A549 (cell line): ENCODE measurements around the gene C2orf80. TPM values are rescaled to one million over a fixed set of nuclear protein-coding genes. Genes with fewer than 3 reads are reported as not detected.
A peak's percentile ranks its signal among the peaks of the same experiment; 100 is the strongest.
"Not testable (repeated sequence)": the region's sequence is repeated elsewhere in the genome, so short reads cannot be mapped to it uniquely, and the experiment has no call there.

ENCODE experiments used
- ATAC-seq, 2 experiments: fragments of 200-7000 bp in 1 of 2; fragments of >200 bp in 1 of 2; cut with Nextera tagmentation in 1 of 2; cut with Tn5 transposase in 1 of 2; 3 replicates each; pipeline versions ENCODE4 v1.8.0 to v1.9.1; 2018 to 2020; ENCODE audit warnings: mild to moderate bottlenecking in 1 of 2, moderate library complexity in 1 of 2
- CTCF ChIA-PET: fragments of 300-600 bp; sonication (Branson Sonifier 250); formaldehyde crosslinking; extraction: SDS; loops from one replicate; lab custom pipeline; 2021; ENCODE audit warnings: antibody characterized with exemption, inconsistent platforms; lab: Yijun Ruan, JAX
- POLR2A ChIA-PET: fragments of 350-600 bp; formaldehyde crosslinking; extraction: SDS; loops from one replicate; lab custom pipeline; 2021; ENCODE audit warnings: antibody characterized with exemption, inconsistent platforms; lab: Yijun Ruan, JAX
- DNase-seq, 2 experiments: peaks; one replicate each; pipeline versions ENCODE4 v3.0.0 to v3.0.0-alpha.2; 2011 to 2016; ENCODE audit warnings: low read depth in 1 of 2, low spot score in 1 of 2
- FAIRE-seq: peaks from 2 replicates; lab custom pipeline; 2011; peaks lifted over from hg19 to GRCh38; lab: Jason Lieb, UNC
- H3K27ac ChIP-seq, 2 experiments: fragments of >200 bp; sonication (Bioruptor Twin); formaldehyde crosslinking; 3 replicates each; pipeline ENCODE4 v1.5.1; 2016 to 2017
- H3K4me1 ChIP-seq: fragments of >200 bp; sonication (Bioruptor Twin); formaldehyde crosslinking; 3 replicates; pipeline ENCODE4 v1.6.1; 2016
- H3K4me2 ChIP-seq: fragments of >200 bp; sonication (Bioruptor Twin); formaldehyde crosslinking; 3 replicates; pipeline ENCODE4 v1.6.1; 2016
- H3K4me3 ChIP-seq: fragments of >200 bp; sonication (Bioruptor Twin); formaldehyde crosslinking; 3 replicates; pipeline ENCODE4 v1.5.1; 2016
- H3K9me3 ChIP-seq: fragments of >200 bp; sonication (Bioruptor Twin); formaldehyde crosslinking; 3 replicates; pipeline ENCODE4 v1.6.1; 2016
- CBX8 ChIP-seq: fragments of 200-600 bp; sonication (generic); IDR thresholded peaks from 2 replicates; pipeline ENCODE4 v1.6.1; 2016
- CEBPB ChIP-seq, 2 experiments: fragments of >200 bp in 1 of 2; sonication (Bioruptor Twin) in 1 of 2; formaldehyde crosslinking in 1 of 2; IDR thresholded peaks; 2 replicates each; pipeline ENCODE4 v1.6.1; 2012 to 2016
- CHD2 ChIP-seq: fragments of 150-350 bp; IDR thresholded peaks from 2 replicates; pipeline ENCODE4 v1.6.1; 2014; ENCODE audit warnings: low read length; ENCODE audit not compliant: partially characterized antibody
- EHMT2 ChIP-seq: fragments of 200-600 bp; sonication (generic); IDR thresholded peaks from 2 replicates; pipeline ENCODE4 v1.6.1; 2016; ENCODE audit warnings: antibody characterized with exemption, low read depth, mild to moderate bottlenecking, moderate library complexity
- HOXB13 ChIP-seq: fragments of 250-450 bp; sonication (Bioruptor Pico); IDR thresholded peaks from 2 replicates; pipeline ENCODE4 v1.5.0; 2020; ENCODE audit warnings: low read depth, mild to moderate bottlenecking, moderate library complexity
- MAFK ChIP-seq: fragments of 450-650 bp; IDR thresholded peaks from 2 replicates; pipeline ENCODE4 v1.6.1; 2014; ENCODE audit not compliant: partially characterized antibody
- NFE2L2 ChIP-seq: fragments of 150-350 bp; conservative IDR thresholded peaks from 2 replicates; pipeline ENCODE4 v1.6.1; 2014; ENCODE audit warnings: low read length
- NPAS2 ChIP-seq: fragments of 250-450 bp; sonication (Bioruptor Pico); IDR thresholded peaks from 2 replicates; pipeline ENCODE4 v1.8.0; 2022; ENCODE audit warnings: mild to moderate bottlenecking, moderate library complexity, borderline replicate concordance
- RAD21 ChIP-seq, 2 experiments: fragments of >200 bp in 1 of 2; sonication (Bioruptor Twin) in 1 of 2; formaldehyde crosslinking in 1 of 2; IDR thresholded peaks in 1 of 2; conservative IDR thresholded peaks in 1 of 2; 2 replicates in 1 of 2; 3 replicates in 1 of 2; pipeline ENCODE4 v1.6.1; 2012 to 2018; ENCODE audit warnings: inconsistent platforms in 1 of 2
- RNF2 ChIP-seq: fragments of 200-600 bp; sonication (generic); IDR thresholded peaks from 2 replicates; pipeline ENCODE4 v1.6.1; 2016; ENCODE audit warnings: low read depth, mild to moderate bottlenecking, antibody characterized with exemption, moderate library complexity, borderline replicate concordance
- WGBS: methylation state at CpG from one replicate; pipeline ENCODE4 v1.1.6; 2017; ENCODE audit errors: missing lambda C conversion rate; 5-methylcytosine and 5-hydroxymethylcytosine counted together
- polyA plus RNA-seq, 4 experiments: library from polyadenylated mRNA; depleted of rRNA in 3 of 4; stranded (reverse); fragments of >200 nt; fragmentation: RNase III in 1 of 4; extraction: RNeasy Plus Mini Kit Qiagen cat#74134 plus additional on column Dnase treatment in 1 of 4; gene quantifications; 2 replicates in 3 of 4; 3 replicates in 1 of 4; pipeline ENCODE4 v1.2.3, GENCODE V29; 2011 to 2017
- TF ChIP-seq, protein P1 (sequence below): fragments of 150-350 bp; IDR thresholded peaks from 2 replicates; pipeline ENCODE4 v1.6.1; 2014; ENCODE audit warnings: low read depth, mild to moderate bottlenecking, low read length
- TF ChIP-seq, protein P2 (sequence below): fragments of 450-650 bp; IDR thresholded peaks from 2 replicates; pipeline ENCODE4 v1.6.1; 2014; ENCODE audit warnings: antibody characterized with exemption
- TF ChIP-seq, protein P3 (sequence below): fragments of >200 bp; sonication (Bioruptor Twin); formaldehyde crosslinking; IDR thresholded peaks from 2 replicates; pipeline ENCODE4 v1.6.1; 2016
- TF ChIP-seq, protein P4 (sequence below): fragments of 250-450 bp; sonication (Bioruptor Pico); IDR thresholded peaks from 2 replicates; pipeline ENCODE4 v1.5.0; 2020; ENCODE audit warnings: low read depth, mild to moderate bottlenecking, moderate library complexity
- TF ChIP-seq, protein P5 (sequence below): IDR thresholded peaks from 2 replicates; pipeline ENCODE4 v1.6.1; 2012; ENCODE audit warnings: low read depth, borderline replicate concordance

The C2orf80 gene
- polyA plus RNA-seq, 2 of the 4 experiments (the other 2 are of a cell fraction), result not detected

DNA sequence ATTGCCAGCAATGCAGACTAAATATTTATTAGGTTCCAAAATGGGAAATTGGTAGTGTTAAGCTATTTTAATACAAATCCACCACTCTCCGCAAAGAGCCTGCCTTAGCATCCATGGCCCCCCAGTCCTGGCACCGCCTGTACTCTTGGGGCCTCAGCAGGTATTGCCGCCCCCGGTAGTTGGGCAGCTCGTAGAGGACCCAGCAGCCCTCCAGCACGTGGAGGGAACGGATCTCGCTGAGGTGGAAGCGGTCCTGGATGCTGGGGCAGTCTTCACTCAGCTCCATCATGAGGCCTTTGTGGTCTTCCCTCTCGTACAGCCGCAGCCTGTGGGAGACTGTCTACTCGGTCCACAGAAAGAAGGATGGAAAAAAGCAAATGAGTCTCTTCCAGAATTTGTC lies 61.7 kb downstream of the C2orf80 start:
- WGBS, result 90% methylated on average over 5 of the region's 12 CpGs
- DNase-seq, result no peak
- CTCF ChIA-PET, result interaction anchor here (1.1 kb wide), 1 partner anchor 126 kb away, joined by 3 read pairs; no protein-coding TSS in a partner anchor
- Histone ChIP-seq H3K4me1 (no peaks in the 10 kb centered on the region), H3K9me3 (no peaks in the 10 kb centered on the region), H3K27ac (no peak overlapping the region), H3K4me2 (no peak overlapping the region), H3K4me3 (no peak overlapping the region)
- FAIRE-seq, result no peak
- POLR2A ChIA-PET, result no interaction called here
- no peak for ATAC-seq
- TF ChIP-seq CHD2 (no peak), HOXB13 (CRISPR knock-in tag) (no peak)

DNA sequence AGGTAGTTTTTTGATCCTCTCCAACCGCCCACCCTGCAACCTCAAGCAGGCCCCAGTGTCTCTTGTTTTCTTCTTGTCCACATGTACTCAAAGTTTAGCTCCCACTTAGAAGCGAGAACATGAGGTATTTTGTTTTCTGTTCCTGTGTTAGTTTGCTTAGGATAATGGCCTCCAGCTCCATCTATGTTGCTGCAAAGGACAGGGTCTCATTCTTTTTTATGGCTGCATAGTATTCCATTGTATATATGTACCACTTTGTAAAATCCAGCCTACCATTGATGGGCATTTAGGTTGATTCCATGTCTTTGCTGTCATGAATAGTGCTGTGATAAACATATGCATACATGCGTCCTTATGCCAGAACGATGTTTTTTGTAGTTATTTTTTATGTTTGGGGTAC lies 62.7 kb downstream of the C2orf80 start:
- H3K4me2 ChIP-seq, result no peak overlapping the region
- FAIRE-seq, result no peak
- no peak for DNase-seq
- no peak for ATAC-seq
- H3K27ac ChIP-seq, result no peak overlapping the region
- no peaks in the 10 kb centered on the region for H3K4me1 ChIP-seq
- POLR2A ChIA-PET, result no interaction called here
- WGBS, result 75% methylated on average over 4 of the region's 4 CpGs
- CTCF ChIA-PET, result interaction anchor here (1.1 kb wide), 1 partner anchor 127 kb away, joined by 3 read pairs; no protein-coding TSS in a partner anchor
- no peak for TF ChIP-seq NFE2L2
- no peak for TF ChIP-seq RAD21 (conservative IDR thresholded peaks at IDR 0.05 in 1 of 2, IDR thresholded peaks at IDR 0.05 in 1 of 2)
- TF ChIP-seq NPAS2 (CRISPR knock-in tag), result no peak
- TF ChIP-seq, protein P1, sequence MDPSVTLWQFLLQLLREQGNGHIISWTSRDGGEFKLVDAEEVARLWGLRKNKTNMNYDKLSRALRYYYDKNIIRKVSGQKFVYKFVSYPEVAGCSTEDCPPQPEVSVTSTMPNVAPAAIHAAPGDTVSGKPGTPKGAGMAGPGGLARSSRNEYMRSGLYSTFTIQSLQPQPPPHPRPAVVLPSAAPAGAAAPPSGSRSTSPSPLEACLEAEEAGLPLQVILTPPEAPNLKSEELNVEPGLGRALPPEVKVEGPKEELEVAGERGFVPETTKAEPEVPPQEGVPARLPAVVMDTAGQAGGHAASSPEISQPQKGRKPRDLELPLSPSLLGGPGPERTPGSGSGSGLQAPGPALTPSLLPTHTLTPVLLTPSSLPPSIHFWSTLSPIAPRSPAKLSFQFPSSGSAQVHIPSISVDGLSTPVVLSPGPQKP, result no peak
- TF ChIP-seq, protein P2, sequence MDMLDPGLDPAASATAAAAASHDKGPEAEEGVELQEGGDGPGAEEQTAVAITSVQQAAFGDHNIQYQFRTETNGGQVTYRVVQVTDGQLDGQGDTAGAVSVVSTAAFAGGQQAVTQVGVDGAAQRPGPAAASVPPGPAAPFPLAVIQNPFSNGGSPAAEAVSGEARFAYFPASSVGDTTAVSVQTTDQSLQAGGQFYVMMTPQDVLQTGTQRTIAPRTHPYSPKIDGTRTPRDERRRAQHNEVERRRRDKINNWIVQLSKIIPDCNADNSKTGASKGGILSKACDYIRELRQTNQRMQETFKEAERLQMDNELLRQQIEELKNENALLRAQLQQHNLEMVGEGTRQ, result no peak
- no peaks in the 10 kb centered on the region for H3K9me3 ChIP-seq
- H3K4me3 ChIP-seq, result no peak overlapping the region

DNA sequence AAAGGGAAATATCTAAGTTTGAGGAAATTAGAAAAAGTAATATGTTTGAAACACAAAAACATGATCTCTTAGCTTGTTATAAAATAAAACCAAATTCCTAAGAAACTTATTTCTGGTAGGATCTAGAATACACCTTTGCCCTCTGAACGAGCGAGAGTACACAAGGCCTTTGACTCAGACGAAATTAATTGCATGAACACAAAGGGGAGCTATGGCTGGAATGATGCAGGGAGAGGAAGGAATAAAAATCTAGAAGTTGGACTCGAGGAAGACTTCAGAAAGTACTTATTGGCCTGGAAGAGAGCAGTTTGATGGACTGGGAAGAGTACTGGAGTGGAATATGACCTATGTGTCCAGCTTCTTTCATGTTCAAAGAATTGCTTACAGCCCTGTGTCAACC lies 64.6 kb downstream of the C2orf80 start:
- TF ChIP-seq, protein P3, sequence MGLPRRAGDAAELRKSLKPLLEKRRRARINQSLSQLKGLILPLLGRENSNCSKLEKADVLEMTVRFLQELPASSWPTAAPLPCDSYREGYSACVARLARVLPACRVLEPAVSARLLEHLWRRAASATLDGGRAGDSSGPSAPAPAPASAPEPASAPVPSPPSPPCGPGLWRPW, result no peak
- TF ChIP-seq MAFK (no peak), CBX8 (no peak), NPAS2 (CRISPR knock-in tag) (no peak), RAD21 (conservative IDR thresholded peaks at IDR 0.05 in 1 of 2, IDR thresholded peaks at IDR 0.05 in 1 of 2) (no peak), RNF2 (no peak), CEBPB (IDR thresholded peaks at IDR 0.05) (no peak), EHMT2 (no peak)
- TF ChIP-seq, protein P4, sequence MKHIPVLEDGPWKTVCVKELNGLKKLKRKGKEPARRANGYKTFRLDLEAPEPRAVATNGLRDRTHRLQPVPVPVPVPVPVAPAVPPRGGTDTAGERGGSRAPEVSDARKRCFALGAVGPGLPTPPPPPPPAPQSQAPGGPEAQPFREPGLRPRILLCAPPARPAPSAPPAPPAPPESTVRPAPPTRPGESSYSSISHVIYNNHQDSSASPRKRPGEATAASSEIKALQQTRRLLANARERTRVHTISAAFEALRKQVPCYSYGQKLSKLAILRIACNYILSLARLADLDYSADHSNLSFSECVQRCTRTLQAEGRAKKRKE (CRISPR knock-in tag), result no peak
- TF ChIP-seq, protein P5, sequence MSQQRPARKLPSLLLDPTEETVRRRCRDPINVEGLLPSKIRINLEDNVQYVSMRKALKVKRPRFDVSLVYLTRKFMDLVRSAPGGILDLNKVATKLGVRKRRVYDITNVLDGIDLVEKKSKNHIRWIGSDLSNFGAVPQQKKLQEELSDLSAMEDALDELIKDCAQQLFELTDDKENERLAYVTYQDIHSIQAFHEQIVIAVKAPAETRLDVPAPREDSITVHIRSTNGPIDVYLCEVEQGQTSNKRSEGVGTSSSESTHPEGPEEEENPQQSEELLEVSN, result no peak
- 44% methylated on average over 4 of the region's 4 CpGs for WGBS
- no peaks in the 10 kb centered on the region for H3K4me1 ChIP-seq
- DNase-seq (no peak), ATAC-seq (no peak; a peak in 1 of 6 replicates), FAIRE-seq (no peak)
- ChIA-PET CTCF (interaction anchor here (0.6 to 1.4 kb wide), 2 partner anchors 18 to 50 kb away, joined by 3 to 6 read pairs; no protein-coding TSS in a partner anchor), POLR2A (no interaction called here)
- H3K27ac ChIP-seq, result no peak overlapping the region
- no peak overlapping the region for H3K4me2 ChIP-seq
- H3K9me3 ChIP-seq, result no peaks in the 10 kb centered on the region
- H3K4me3 ChIP-seq, result no peak overlapping the region

DNA sequence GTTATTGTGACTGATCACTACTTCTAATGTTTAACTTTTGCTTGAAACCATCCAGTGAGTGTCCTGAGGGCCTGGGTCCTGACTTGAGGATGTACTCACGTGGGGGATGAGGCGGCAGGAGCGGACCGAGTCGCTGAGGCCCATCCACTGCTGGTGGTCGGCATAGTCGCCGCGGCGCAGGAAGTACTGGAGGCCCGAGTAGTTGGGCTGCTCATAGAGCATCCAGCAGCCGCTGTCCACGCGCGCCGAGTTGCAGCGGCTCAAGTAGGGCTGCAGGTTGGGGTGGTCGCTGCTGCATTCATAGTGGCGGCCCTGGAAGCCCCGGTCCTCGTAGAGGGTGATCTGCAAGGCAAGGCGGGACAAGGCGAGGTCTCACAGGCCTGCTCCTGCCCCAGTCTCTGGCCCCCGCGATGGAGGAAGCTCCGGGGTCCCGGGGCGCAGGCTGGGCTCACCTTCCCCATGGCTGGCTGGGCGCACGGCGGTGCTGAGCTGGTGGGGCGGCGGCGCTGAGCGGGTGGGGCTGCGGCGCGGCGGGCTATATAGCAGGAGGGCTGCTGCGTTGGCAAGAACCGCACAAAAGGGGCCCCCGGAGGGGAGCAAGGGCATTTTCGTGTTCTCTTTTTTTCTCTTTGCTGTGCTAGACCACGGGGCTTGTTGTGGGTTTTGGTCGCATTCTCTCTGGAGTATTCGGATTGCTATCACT lies 65.7 kb downstream of the C2orf80 start, which contains the start of gene CRYGD:
CRYGD (minus strand) TSS at position 512 of the 703 bp plus-strand sequence; CDS start at position 461, 51 bp downstream.
- H3K4me2 ChIP-seq, FAIRE-seq, H3K4me1 ChIP-seq, POLR2A ChIA-PET, H3K27ac ChIP-seq, H3K4me3 ChIP-seq, H3K9me3 ChIP-seq, DNase-seq: not testable (repeated sequence)
- ATAC-seq, result peak in 1 of 2 experiments; percentile 23; a peak in 1 of 6 replicates
- CTCF ChIA-PET, result interaction anchor here (1.4 kb wide), 1 partner anchor 51 kb away, joined by 6 read pairs; no protein-coding TSS in a partner anchor
- WGBS, result 84% methylated on average over 29 of the region's 46 CpGs
